RWPE1 (cell line): Measurements from ENCODE around the gene PSMG4.

ENCODE experiments used
- CTCF ChIA-PET: fragments of 350-600 bp; sonication (Branson Sonifier 250); formaldehyde crosslinking; extraction: SDS; loops from one replicate; lab custom pipeline; 2021; lab: Yijun Ruan, JAX
- POLR2A ChIA-PET: fragments of 400-600 bp; formaldehyde crosslinking; extraction: SDS; loops from one replicate; lab custom pipeline; 2020; ENCODE audit warnings: antibody characterized with exemption; ENCODE audit not compliant: low non-redundant PET; lab: Yijun Ruan, JAX
- DNase-seq: peaks from one replicate; pipeline ENCODE4 v3.0.0; 2012; ENCODE audit warnings: low spot score
- H3K27ac ChIP-seq: fragments of 450-650 bp; 2 replicates; pipeline ENCODE4 v1.5.1; 2017
- TF ChIP-seq, protein P1 (sequence below): fragments of 450-650 bp; conservative IDR thresholded peaks from 2 replicates; pipeline ENCODE4 v1.5.1; 2017; ENCODE audit warnings: low read depth, mild to moderate bottlenecking

The PSMG4 gene

DNA sequence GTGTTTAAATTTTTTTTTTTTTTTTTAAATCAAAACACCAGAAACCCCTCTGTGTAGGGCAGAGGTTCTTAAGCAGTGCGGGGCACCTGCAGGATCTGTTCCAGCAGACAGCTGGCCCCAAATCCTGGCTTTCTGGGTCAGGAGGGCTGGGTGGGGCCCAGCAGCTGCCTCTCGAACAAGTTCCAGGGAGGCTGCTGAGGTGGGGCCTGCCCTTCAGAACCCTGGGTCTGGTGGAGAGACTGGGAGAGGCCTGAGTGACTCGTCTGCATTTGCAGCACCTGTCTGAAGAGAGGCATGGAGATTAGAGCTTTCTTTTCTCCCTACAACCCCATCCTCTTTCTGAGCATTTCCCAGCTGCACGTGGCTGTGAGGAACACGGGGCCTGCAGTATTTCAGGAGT lies 8.4 kb downstream of the PSMG4 start:
- DNase-seq, result no peak
- POLR2A ChIA-PET, result no interaction called here
- peak overlapping the region; percentile 54 for H3K27ac ChIP-seq
- CTCF ChIA-PET, result interaction anchor here (0.8 kb wide), 1 partner anchor 12 kb away, joined by 6 read pairs; no protein-coding TSS in a partner anchor
- TF ChIP-seq, protein P1, sequence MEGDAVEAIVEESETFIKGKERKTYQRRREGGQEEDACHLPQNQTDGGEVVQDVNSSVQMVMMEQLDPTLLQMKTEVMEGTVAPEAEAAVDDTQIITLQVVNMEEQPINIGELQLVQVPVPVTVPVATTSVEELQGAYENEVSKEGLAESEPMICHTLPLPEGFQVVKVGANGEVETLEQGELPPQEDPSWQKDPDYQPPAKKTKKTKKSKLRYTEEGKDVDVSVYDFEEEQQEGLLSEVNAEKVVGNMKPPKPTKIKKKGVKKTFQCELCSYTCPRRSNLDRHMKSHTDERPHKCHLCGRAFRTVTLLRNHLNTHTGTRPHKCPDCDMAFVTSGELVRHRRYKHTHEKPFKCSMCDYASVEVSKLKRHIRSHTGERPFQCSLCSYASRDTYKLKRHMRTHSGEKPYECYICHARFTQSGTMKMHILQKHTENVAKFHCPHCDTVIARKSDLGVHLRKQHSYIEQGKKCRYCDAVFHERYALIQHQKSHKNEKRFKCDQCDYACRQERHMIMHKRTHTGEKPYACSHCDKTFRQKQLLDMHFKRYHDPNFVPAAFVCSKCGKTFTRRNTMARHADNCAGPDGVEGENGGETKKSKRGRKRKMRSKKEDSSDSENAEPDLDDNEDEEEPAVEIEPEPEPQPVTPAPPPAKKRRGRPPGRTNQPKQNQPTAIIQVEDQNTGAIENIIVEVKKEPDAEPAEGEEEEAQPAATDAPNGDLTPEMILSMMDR, result no peak

DNA sequence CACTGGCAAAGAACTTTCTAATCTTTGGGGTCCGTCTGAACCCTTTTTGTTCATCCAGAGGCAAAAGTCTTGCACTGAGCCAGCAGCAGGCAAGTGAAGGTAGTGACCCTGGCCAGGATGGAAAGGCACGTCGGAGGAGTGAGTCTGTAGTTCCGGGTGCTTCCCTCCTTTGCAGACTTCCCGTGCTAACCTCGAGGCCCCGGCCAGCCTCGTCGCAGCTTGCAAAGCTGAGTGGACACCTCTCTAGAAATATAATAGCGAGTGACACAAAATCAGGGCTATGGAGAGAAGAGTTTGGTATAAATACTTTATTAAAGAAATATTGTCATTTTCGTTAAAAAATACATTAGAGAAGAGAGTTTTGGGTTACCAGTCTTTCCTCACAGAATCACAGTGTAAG lies 9.9 kb downstream of the PSMG4 start:
- POLR2A ChIA-PET, result no interaction called here
- peak overlapping the region; percentile 44 for H3K27ac ChIP-seq
- DNase-seq, result no peak
- TF ChIP-seq, protein P1, result no peak
- CTCF ChIA-PET, result no interaction called here

DNA sequence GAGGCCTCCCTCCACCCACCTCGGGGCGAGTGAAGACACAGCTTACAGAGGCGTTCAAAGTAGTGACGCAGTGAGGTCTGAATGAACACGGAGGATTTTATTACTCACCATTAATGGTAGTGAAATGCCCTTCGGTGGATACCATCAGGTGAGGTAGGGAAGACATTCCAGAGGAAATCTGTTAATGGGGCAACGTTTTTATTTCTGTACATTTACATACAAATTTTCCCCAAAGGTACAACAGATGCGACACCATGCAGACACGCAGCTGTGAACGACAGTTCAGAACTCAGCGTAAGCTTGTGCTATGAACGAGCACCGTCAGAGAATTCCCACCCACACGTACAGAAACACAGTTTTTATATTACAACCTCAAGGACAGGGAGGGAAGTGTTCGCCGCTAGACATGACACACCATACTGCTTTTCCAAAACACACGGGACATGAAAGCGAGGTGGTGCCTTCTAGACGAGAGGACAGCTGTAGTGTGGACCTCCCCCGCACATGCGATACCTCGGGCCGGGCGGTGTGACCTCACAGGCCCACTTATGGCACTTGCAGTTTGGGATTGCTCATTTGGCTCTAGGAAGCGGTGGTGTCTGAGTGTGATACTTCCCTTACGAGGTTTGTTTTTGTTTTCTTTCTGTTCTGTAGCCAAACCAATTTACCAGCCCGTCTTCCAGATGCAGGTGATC lies 10.7 kb downstream of the PSMG4 start:
- ChIA-PET CTCF (no interaction called here), POLR2A (no interaction called here)
- peak overlapping the region; percentile 44; the same call in 1 of the 2 replicates for H3K27ac ChIP-seq
- DNase-seq, result no peak
- TF ChIP-seq, protein P1, result no peak

DNA sequence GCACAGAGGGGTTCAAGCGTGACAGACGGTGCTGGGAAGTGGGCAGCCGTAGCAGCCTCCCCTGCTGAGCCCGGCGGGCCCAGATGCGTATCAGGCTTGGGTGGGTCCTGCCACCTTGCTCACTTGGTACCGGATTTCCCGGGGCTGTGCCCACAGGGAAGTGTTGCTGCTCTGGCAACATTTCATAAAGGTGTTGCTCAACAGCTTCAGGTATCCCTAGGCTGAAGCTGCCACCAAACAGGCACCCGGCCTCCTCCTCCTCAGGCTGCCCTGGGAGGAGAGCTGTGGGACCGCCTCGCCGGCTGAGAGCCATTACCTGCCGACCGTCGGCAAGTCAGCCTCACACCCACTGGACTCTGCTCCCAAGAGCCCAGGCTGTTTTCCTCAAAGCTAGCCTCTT lies 11.5 kb downstream of the PSMG4 start:
- peak overlapping the region; percentile 28; the same call in 1 of the 2 replicates for H3K27ac ChIP-seq
- TF ChIP-seq, protein P1, result no peak
- DNase-seq, result no peak
- ChIA-PET CTCF (interaction anchor here (0.6 to 0.7 kb wide), 2 partner anchors 10 to 736 kb away, joined by 3 to 4 read pairs; no protein-coding TSS in a partner anchor), POLR2A (no interaction called here)

DNA sequence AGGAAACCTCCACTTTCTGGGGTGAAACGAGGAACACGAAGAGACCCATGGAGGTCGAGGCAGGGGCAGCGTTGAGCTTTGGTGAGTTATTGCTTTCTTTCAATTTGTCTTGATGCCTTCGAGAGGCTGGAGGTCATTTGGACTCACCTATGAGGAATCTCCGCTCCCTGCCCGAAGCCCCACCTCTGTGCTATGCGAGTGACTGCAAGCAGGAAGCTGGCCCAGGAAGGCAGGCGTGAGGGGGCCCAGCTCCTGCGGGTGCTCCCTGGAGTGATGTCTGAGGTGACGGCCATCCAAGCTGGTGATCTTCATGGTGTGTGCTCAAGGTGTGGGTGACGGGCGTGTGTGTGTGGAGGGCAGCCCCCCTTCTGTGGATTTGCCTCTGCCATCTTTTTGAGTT lies 13.0 kb downstream of the PSMG4 start:
- ChIA-PET CTCF (no interaction called here), POLR2A (no interaction called here)

DNA sequence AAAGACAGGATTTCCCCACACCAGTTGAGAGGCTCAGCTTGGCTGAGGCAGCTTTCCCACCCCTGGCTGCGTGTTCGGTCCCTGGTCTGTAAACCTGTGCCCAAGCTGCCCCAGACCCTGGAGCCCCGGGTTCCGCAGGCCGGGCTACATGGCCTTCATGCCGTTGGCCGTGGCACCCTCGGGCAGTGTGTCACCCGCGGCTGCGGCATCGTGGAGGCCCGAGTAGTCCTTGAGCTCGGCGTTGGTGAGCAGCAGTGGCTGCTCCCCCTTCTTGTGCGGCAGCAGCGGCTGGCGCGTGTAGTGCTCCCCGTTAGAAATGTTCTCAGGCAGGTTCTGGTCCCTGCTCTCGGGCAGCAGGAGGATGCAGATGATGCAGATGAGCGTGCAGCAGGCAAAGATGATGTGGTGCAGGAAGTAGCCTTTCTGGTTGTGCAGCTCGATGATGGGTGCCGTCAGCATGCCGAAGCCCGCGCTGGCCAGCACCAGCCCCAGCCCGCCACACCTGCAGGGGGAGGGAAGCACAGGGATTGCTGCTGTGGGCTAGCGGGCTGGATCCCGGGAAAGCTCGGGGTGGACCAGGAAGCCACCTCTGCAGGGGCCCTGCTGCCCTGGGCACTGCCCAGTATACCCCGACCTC lies 14.3 kb downstream of the PSMG4 start:
- TF ChIP-seq, protein P1, result no peak
- CTCF ChIA-PET, result interaction anchor here (0.7 kb wide), 1 partner anchor 13 kb away, joined by 4 read pairs; no protein-coding TSS in a partner anchor

More for the DNA sequence above, 13.0 kb downstream of the PSMG4 start:
- TF ChIP-seq, protein P1, result no peak
- no peak for DNase-seq
- peak overlapping the region; percentile 28 for H3K27ac ChIP-seq

More for the DNA sequence above, 14.3 kb downstream of the PSMG4 start:
- POLR2A ChIA-PET, result no interaction called here
- no peak for DNase-seq
- peak overlapping the region; percentile 8; the same call in 1 of the 2 replicates for H3K27ac ChIP-seq
